ENCODE measurements around the gene EEIG1.

EEIG1 gene

DNA sequence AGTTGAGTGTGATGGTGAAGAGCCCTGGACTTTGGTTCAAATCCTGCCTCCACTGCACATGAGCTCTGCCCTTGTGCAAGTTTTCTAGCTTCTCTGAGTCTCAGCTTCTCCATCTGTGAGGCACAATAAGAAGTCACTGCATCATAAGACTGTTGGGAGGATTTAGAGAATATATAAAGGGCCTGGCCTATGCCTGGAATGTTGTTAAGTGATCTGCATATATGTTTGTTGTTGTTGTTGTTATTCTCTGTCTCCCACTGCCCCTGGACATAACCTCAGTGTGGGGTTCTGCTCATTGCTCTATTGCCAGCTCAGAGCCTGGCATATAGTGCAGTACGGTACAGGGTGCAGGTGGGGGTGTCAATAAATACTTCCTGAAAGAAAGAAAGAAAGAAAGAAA, 40.3 kb upstream of the EEIG1 start:
- DNase-seq (ENCODE audit: low read depth in 1 of 2, low spot score in 1 of 2): no peak
- no peaks in the 10 kb centered on the region for H3K27me3 ChIP-seq (ENCODE audit: insufficient read depth, poor library complexity, severe bottlenecking)
- no peak for TF ChIP-seq GABPA (IDR thresholded peaks at IDR 0.05; ENCODE audit: low read depth)
- TF ChIP-seq, protein P1, sequence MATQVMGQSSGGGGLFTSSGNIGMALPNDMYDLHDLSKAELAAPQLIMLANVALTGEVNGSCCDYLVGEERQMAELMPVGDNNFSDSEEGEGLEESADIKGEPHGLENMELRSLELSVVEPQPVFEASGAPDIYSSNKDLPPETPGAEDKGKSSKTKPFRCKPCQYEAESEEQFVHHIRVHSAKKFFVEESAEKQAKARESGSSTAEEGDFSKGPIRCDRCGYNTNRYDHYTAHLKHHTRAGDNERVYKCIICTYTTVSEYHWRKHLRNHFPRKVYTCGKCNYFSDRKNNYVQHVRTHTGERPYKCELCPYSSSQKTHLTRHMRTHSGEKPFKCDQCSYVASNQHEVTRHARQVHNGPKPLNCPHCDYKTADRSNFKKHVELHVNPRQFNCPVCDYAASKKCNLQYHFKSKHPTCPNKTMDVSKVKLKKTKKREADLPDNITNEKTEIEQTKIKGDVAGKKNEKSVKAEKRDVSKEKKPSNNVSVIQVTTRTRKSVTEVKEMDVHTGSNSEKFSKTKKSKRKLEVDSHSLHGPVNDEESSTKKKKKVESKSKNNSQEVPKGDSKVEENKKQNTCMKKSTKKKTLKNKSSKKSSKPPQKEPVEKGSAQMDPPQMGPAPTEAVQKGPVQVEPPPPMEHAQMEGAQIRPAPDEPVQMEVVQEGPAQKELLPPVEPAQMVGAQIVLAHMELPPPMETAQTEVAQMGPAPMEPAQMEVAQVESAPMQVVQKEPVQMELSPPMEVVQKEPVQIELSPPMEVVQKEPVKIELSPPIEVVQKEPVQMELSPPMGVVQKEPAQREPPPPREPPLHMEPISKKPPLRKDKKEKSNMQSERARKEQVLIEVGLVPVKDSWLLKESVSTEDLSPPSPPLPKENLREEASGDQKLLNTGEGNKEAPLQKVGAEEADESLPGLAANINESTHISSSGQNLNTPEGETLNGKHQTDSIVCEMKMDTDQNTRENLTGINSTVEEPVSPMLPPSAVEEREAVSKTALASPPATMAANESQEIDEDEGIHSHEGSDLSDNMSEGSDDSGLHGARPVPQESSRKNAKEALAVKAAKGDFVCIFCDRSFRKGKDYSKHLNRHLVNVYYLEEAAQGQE (IDR thresholded peaks at IDR 0.05; ENCODE audit: insufficient replicate concordance, low read depth): no peak
- no peak overlapping the region for H3K4me3 ChIP-seq (replicated peaks; ENCODE audit: insufficient read depth, low read length)
- H3K27ac ChIP-seq (replicated peaks): no peak overlapping the region

DNA sequence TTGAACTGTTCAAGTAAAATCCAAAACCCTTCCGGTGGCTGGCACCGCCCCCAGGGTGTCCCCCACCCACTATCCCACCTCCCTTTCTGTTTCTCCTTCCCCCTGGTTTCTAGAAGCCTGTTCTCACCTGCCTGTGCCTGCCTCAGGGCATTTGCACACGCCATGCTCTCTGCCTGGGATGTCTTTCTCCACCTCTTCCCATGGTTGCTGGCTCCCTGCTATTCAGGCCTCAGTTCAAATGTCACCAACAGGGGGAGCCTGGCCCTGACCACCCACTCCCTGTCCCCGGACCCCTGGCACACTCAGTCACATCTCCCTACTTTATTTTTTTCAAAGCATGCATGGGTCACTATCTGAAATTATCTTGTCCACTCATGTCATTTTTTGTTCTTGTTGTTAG, 39.9 kb upstream of the EEIG1 start:
- no peak overlapping the region for H3K4me3 ChIP-seq (replicated peaks; ENCODE audit: insufficient read depth, low read length)
- no peak for DNase-seq (ENCODE audit: low read depth in 1 of 2, low spot score in 1 of 2)
- no peaks in the 10 kb centered on the region for H3K27me3 ChIP-seq (ENCODE audit: insufficient read depth, poor library complexity, severe bottlenecking)
- H3K27ac ChIP-seq (replicated peaks): no peak overlapping the region
- TF ChIP-seq, protein P1 (IDR thresholded peaks at IDR 0.05; ENCODE audit: insufficient replicate concordance, low read depth): no peak
- TF ChIP-seq POLR2AphosphoS5 (IDR thresholded peaks at IDR 0.05; ENCODE audit: low read depth): no peak
- TF ChIP-seq, protein P2, sequence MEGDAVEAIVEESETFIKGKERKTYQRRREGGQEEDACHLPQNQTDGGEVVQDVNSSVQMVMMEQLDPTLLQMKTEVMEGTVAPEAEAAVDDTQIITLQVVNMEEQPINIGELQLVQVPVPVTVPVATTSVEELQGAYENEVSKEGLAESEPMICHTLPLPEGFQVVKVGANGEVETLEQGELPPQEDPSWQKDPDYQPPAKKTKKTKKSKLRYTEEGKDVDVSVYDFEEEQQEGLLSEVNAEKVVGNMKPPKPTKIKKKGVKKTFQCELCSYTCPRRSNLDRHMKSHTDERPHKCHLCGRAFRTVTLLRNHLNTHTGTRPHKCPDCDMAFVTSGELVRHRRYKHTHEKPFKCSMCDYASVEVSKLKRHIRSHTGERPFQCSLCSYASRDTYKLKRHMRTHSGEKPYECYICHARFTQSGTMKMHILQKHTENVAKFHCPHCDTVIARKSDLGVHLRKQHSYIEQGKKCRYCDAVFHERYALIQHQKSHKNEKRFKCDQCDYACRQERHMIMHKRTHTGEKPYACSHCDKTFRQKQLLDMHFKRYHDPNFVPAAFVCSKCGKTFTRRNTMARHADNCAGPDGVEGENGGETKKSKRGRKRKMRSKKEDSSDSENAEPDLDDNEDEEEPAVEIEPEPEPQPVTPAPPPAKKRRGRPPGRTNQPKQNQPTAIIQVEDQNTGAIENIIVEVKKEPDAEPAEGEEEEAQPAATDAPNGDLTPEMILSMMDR (IDR thresholded peaks at IDR 0.05; ENCODE audit: insufficient read depth, low read length): no peak
- TF ChIP-seq GABPA (IDR thresholded peaks at IDR 0.05; ENCODE audit: low read depth): no peak
- no peak for TF ChIP-seq SPI1 (IDR thresholded peaks at IDR 0.05; ENCODE audit: borderline replicate concordance, low read depth)

DNA sequence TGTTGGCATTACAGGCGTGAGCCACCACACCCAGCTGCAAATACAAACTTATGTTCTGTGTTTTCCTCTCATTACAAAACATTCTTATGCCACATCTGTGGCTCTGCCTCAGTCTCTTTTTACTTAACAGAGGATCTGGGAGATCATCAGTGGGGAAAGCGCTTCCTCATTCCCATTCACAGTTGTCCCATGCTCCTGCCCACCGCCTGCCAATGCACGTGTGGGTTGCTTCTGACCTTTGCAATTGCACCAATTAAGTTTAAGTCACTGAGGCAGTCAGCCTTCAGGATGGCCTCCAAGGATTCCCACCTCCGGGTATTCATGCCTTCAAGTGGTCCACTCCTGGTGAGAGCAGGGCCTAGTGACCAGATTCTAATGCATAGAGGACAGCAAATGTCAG, 34.9 kb upstream of the EEIG1 start:
- TF ChIP-seq GABPA (IDR thresholded peaks at IDR 0.05; ENCODE audit: low read depth): no peak
- TF ChIP-seq SPI1 (IDR thresholded peaks at IDR 0.05; ENCODE audit: borderline replicate concordance, low read depth): no peak
- TF ChIP-seq, protein P1 (IDR thresholded peaks at IDR 0.05; ENCODE audit: insufficient replicate concordance, low read depth): no peak
- TF ChIP-seq, protein P2 (IDR thresholded peaks at IDR 0.05; ENCODE audit: insufficient read depth, low read length): no peak
- no peak for TF ChIP-seq POLR2AphosphoS5 (IDR thresholded peaks at IDR 0.05; ENCODE audit: low read depth)
- H3K4me3 ChIP-seq (replicated peaks; ENCODE audit: insufficient read depth, low read length): no peak overlapping the region
- DNase-seq (ENCODE audit: low read depth in 1 of 2, low spot score in 1 of 2): no peak
- no peak overlapping the region for H3K27ac ChIP-seq (replicated peaks)
- no peaks in the 10 kb centered on the region for H3K27me3 ChIP-seq (ENCODE audit: insufficient read depth, poor library complexity, severe bottlenecking)

Measured in HL-60 (cell line).